Muscle of leg (tissue), 11 donors: ENCODE measurements around the gene TMEM131L. TPM values are rescaled to one million over a fixed set of nuclear protein-coding genes. Genes with fewer than 3 reads are reported as not detected.
A peak's percentile ranks its signal among the peaks of the same experiment; 100 is the strongest.

Source experiments
- DNase-seq: peaks from one replicate; pipeline ENCODE4 v3.0.0; 2013
- H3K27ac ChIP-seq: one replicate; pipeline ENCODE4 v1.5.1; 2013; ENCODE audit warnings: mild to moderate bottlenecking, low read length, control low read depth
- H3K27me3 ChIP-seq: one replicate; pipeline ENCODE4 v1.6.1; 2013; ENCODE audit warnings: low read length; ENCODE audit not compliant: control insufficient read depth, insufficient read depth
- H3K36me3 ChIP-seq: one replicate; pipeline ENCODE4 v1.6.1; 2013; ENCODE audit warnings: low read length; ENCODE audit not compliant: control insufficient read depth, insufficient read depth
- H3K4me1 ChIP-seq: one replicate; pipeline ENCODE4 v1.6.1; 2013; ENCODE audit warnings: low read length; ENCODE audit not compliant: control insufficient read depth, insufficient read depth
- H3K4me3 ChIP-seq: one replicate; pipeline ENCODE4 v1.5.1; 2013; ENCODE audit warnings: low read length, control low read depth
- H3K9me3 ChIP-seq: replicated peaks from 2 replicates; pipeline ENCODE4 v1.6.1; 2013; ENCODE audit warnings: low read depth, low read length; ENCODE audit not compliant: control insufficient read depth
- WGBS: methylation state at CpG from one replicate; pipeline ENCODE4 v1.1.5; 2013; ENCODE audit warnings: missing lambda C conversion rate; ENCODE audit not compliant: insufficient coverage; 5-methylcytosine and 5-hydroxymethylcytosine counted together
- polyA plus RNA-seq, 8 donors: library from polyadenylated mRNA; unstranded; fragments of 120-200 nt; gene quantifications; one replicate each; pipeline versions ENCODE4 v1.2.1 to v1.2.3, GENCODE V29; 2013; ENCODE audit warnings: inconsistent platforms in 1 of 8, low replicate concordance in 1 of 8; ENCODE audit not compliant: insufficient read length in 8 of 8, insufficient read depth in 1 of 8
- total RNA-seq: library from RNA; stranded (reverse); fragments of 120-200 nt; gene quantifications from one replicate; pipeline ENCODE4 v1.2.4, GENCODE V29; 2013

The TMEM131L gene
- total and polyA plus RNA-seq, 9 donors, result 35.1 to 69.6 (median 43.1) TPM

GRCh38 chr4:153474251-153474650 is 8.1 kb downstream of the TMEM131L start:
- Histone ChIP-seq H3K36me3 (peaks cover 36% of the 10 kb centered on the region), H3K9me3 (no peaks in the 10 kb centered on the region), H3K27me3 (no peaks in the 10 kb centered on the region), H3K4me1 (peaks cover 6% of the 10 kb centered on the region), H3K27ac (no peak overlapping the region), H3K4me3 (no peak overlapping the region)
- 94% methylated on average over 3 of the region's 4 CpGs for WGBS
- DNase-seq, result no peak

- H3K9me3 ChIP-seq, result no peaks in the 10 kb centered on the region
- peaks cover 34% of the 10 kb centered on the region for H3K36me3 ChIP-seq
- DNase-seq, result no peak
- 88% methylated on average over 2 of the region's 8 CpGs for WGBS
- H3K27me3 ChIP-seq, result no peaks in the 10 kb centered on the region
- no peak overlapping the region for H3K27ac ChIP-seq
- no peak overlapping the region for H3K4me3 ChIP-seq
- H3K4me1 ChIP-seq, result peaks cover 2% of the 10 kb centered on the region
Measured at GRCh38 chr4:153476829-153477574, 10.8 kb downstream of the TMEM131L start.

- Histone ChIP-seq H3K27me3 (no peaks in the 10 kb centered on the region), H3K9me3 (no peaks in the 10 kb centered on the region), H3K36me3 (peaks cover 23% of the 10 kb centered on the region), H3K4me3 (no peak overlapping the region), H3K27ac (no peak overlapping the region), H3K4me1 (peaks cover 6% of the 10 kb centered on the region)
- peak; percentile 55 for DNase-seq
- 17% methylated on average over 1 of the region's 3 CpGs for WGBS
Measured at GRCh38 chr4:153479101-153479500, 12.9 kb downstream of the TMEM131L start.

- Histone ChIP-seq H3K4me1 (peaks cover 6% of the 10 kb centered on the region), H3K27ac (no peak overlapping the region), H3K27me3 (no peaks in the 10 kb centered on the region), H3K36me3 (peaks cover 14% of the 10 kb centered on the region), H3K4me3 (no peak overlapping the region), H3K9me3 (no peaks in the 10 kb centered on the region)
- no peak for DNase-seq
- WGBS, result 100% methylated on average over 4 of the region's 5 CpGs
Measured at GRCh38 chr4:153480704-153481103, 14.5 kb downstream of the TMEM131L start.

- 100% methylated on average over 1 of the region's 9 CpGs for WGBS
- Histone ChIP-seq H3K36me3 (peaks cover 10% of the 10 kb centered on the region), H3K27me3 (no peaks in the 10 kb centered on the region), H3K4me1 (peaks cover 11% of the 10 kb centered on the region), H3K4me3 (no peak overlapping the region), H3K27ac (no peak overlapping the region), H3K9me3 (no peaks in the 10 kb centered on the region)
- DNase-seq, result no peak
Measured at GRCh38 chr4:153481478-153481877, 15.3 kb downstream of the TMEM131L start.

- peak overlapping the region; percentile 47 for H3K27ac ChIP-seq
Measured at GRCh38 chr4:153483432-153484418, 17.6 kb downstream of the TMEM131L start.

GRCh38 chr4:153485359-153485758 is 19.2 kb downstream of the TMEM131L start:
- no peak overlapping the region for H3K4me3 ChIP-seq
- no peak for DNase-seq
- 100% methylated on average over 1 of the region's 2 CpGs for WGBS
- no peak overlapping the region for H3K27ac ChIP-seq
- H3K27me3 ChIP-seq, result no peaks in the 10 kb centered on the region
- peaks cover 9% of the 10 kb centered on the region for H3K36me3 ChIP-seq
- H3K4me1 ChIP-seq, result peaks cover 41% of the 10 kb centered on the region
- H3K9me3 ChIP-seq, result no peaks in the 10 kb centered on the region

More at GRCh38 chr4:153483432-153484418, 17.6 kb downstream of the TMEM131L start:
- Histone ChIP-seq H3K4me3 (no peak overlapping the region), H3K36me3 (peaks cover 9% of the 10 kb centered on the region), H3K27me3 (no peaks in the 10 kb centered on the region), H3K9me3 (no peaks in the 10 kb centered on the region), H3K4me1 (peaks cover 34% of the 10 kb centered on the region)
- peak; percentile 49 for DNase-seq
- 70% methylated on average over 7 of the region's 10 CpGs for WGBS

GRCh38 chr4:153485860-153486259 is 19.7 kb downstream of the TMEM131L start:
- 77% methylated on average over 4 of the region's 5 CpGs for WGBS
- no peaks in the 10 kb centered on the region for H3K9me3 ChIP-seq
- no peaks in the 10 kb centered on the region for H3K27me3 ChIP-seq
- H3K27ac ChIP-seq, result no peak overlapping the region
- H3K4me3 ChIP-seq, result no peak overlapping the region
- peaks cover 41% of the 10 kb centered on the region for H3K4me1 ChIP-seq
- DNase-seq, result no peak
- peaks cover 6% of the 10 kb centered on the region for H3K36me3 ChIP-seq

GRCh38 chr4:153486281-153487151 is 20.4 kb downstream of the TMEM131L start:
- H3K4me3 ChIP-seq, result no peak overlapping the region
- no peaks in the 10 kb centered on the region for H3K9me3 ChIP-seq
- peaks cover 41% of the 10 kb centered on the region for H3K4me1 ChIP-seq
- peak overlapping the region; percentile 87 for H3K27ac ChIP-seq
- WGBS, result 76% methylated on average over 12 of the region's 14 CpGs
- H3K36me3 ChIP-seq, result peaks cover 2% of the 10 kb centered on the region
- peak; percentile 51 for DNase-seq
- H3K27me3 ChIP-seq, result no peaks in the 10 kb centered on the region
